NCI-H345 (cell line): ENCODE results near the gene COG3.
"Not testable (repeated sequence)": the region's sequence is repeated elsewhere in the genome, so short reads cannot be mapped to it uniquely, and the experiment has no call there.

Experiments used
- DNase-seq: peaks from one replicate; lab custom pipeline; 2025; lab: John Stamatoyannopoulos, UW

Gene COG3, protein sequence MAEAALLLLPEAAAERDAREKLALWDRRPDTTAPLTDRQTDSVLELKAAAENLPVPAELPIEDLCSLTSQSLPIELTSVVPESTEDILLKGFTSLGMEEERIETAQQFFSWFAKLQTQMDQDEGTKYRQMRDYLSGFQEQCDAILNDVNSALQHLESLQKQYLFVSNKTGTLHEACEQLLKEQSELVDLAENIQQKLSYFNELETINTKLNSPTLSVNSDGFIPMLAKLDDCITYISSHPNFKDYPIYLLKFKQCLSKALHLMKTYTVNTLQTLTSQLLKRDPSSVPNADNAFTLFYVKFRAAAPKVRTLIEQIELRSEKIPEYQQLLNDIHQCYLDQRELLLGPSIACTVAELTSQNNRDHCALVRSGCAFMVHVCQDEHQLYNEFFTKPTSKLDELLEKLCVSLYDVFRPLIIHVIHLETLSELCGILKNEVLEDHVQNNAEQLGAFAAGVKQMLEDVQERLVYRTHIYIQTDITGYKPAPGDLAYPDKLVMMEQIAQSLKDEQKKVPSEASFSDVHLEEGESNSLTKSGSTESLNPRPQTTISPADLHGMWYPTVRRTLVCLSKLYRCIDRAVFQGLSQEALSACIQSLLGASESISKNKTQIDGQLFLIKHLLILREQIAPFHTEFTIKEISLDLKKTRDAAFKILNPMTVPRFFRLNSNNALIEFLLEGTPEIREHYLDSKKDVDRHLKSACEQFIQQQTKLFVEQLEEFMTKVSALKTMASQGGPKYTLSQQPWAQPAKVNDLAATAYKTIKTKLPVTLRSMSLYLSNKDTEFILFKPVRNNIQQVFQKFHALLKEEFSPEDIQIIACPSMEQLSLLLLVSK

DNA sequence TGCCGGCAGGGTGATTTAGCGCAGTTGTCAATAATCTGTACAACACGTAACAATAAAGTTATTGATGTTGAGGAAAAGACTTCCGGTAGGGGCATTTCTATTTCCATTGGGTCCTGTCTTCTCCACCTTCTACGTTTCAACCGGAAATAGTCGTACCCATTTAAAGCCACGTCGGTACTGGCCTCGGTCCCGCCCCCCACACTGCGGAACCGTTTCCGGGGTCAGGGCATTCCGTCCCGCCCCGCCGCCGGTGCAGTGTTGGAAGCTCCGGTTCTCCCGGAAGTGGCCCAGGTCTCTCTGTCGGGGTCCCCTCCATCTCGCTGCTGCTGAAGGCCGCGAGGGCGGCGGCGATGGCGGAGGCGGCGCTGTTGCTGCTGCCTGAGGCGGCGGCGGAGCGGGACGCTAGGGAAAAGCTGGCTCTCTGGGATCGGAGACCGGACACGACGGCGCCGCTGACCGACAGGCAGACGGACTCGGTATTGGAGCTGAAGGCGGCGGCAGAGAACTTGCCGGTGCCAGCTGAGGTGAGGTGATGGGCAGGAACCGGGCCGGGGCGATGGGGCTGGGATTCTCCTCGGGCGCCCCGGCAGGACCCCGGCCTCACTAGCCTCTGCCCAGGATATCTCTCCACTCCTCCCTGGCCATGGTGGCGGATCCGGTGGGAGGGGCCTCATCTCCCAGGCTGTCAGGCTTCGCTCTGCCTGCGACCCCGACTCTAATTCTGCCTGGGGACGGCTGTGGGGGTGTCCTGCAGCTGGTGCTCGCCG, at the start of gene COG3:
TSS of gene COG3 (plus strand) at position 253 of the 767 bp plus-strand sequence. CDS start at position 351, 98 bp downstream.
- peak; percentile 96 for DNase-seq

GRCh38 chr13:45415112-45415511, 49.6 kb upstream of the COG3 start:
- DNase-seq: no peak

DNA sequence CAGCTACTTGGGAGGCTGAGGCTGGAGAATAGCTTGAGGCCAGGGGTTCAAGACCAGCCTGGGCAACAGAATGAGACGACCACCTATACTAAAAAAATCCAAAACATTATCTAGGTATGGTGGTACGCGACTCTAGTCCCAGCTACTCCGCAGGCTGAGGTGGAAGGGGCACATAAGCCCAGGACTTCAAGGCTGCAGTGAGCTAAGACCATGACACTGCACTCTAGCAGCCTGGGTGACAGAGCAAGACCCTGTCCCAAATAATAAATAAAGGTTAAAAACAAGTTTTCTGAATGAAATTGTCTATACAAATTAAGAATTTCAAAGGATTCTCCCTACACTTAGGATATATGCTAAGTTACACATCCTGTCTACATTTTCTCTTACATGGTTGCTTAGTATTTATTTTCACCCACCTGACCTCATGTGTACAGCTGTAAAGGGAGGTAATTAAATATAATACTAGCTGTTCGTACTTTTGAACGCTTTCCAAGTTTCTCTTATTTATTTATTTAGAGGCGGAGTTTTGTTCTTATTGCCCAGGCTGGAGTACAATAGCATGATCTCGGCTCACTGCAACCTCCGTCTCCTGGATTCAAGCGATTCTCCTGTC, 48.1 kb upstream of the COG3 start:
- peak; percentile 48 for DNase-seq

DNA sequence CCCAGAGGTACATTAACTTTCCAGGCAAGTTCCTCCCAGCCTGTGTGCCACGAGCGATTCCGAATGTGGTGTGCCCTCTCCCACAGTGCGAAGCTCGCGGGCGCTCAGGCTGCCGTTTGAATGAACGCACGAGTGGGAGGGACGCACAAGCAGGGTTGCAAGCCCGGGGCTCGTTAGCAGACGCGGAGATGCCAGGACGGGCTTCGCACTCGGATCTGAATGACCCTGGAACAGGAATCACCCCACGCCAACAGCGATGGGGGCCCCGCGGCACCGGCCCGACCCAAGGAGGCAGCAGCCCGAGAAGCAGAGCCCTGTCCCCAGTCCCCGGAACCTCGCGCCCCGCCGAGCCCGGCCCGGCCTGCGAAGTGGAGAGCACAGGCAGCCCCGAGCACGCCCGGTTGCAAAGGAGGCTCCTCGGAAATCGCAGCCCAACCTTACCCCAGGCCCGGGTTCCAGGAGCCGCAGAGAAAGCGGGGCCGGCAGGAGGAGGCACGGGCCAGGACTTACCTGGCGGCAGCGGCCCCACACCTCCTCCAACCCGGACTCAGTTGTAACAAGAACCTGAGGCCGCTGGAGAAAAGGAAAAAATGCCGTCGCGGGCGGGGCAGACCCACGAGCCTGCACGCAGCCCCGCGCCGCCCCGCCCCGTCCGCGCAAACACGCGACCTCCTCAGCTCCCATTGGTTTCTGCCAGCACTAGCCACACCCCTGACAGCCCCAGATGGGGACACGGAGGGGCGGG, 46.8 kb upstream of the COG3 start, which contains the start of gene SLC25A30:
TSS of gene SLC25A30 (minus strand) at position 584 of the 745 bp plus-strand sequence. CDS start 6,948 bp downstream, outside the sequence.
- DNase-seq: peak; percentile 92

DNA sequence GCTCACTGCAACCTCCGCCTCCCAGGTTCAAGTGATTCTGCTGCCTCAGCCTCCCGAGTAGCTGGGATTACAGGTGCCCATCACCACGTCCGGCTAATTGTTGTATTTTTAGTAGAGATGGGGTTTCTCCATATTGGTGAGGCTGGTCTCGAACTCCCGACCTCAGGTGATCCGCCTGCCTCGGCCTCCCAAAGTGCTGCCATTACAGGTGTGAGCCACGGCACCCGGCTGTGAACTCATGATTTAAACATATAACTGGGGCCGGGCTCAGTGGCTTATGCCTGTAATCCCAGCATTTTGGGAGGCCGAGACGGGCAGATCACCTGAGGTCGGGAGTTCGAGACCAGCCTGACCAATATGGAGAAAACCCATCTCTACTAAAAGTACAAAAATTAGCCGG, 45.4 kb upstream of the COG3 start:
- DNase-seq: not testable (repeated sequence)

- DNase-seq: no peak
Measured at GRCh38 chr13:45419945-45420344, 44.8 kb upstream of the COG3 start.

- DNase-seq: peak; percentile 15
Measured at GRCh38 chr13:45422731-45423292, 41.9 kb upstream of the COG3 start.

- not testable (repeated sequence) for DNase-seq
Measured at GRCh38 chr13:45426056-45426841, 38.5 kb upstream of the COG3 start.

- no peak for DNase-seq
Measured at GRCh38 chr13:45432737-45433380, 31.9 kb upstream of the COG3 start.

GRCh38 chr13:45433381-45433790, 31.4 kb upstream of the COG3 start:
- DNase-seq: no peak

DNA sequence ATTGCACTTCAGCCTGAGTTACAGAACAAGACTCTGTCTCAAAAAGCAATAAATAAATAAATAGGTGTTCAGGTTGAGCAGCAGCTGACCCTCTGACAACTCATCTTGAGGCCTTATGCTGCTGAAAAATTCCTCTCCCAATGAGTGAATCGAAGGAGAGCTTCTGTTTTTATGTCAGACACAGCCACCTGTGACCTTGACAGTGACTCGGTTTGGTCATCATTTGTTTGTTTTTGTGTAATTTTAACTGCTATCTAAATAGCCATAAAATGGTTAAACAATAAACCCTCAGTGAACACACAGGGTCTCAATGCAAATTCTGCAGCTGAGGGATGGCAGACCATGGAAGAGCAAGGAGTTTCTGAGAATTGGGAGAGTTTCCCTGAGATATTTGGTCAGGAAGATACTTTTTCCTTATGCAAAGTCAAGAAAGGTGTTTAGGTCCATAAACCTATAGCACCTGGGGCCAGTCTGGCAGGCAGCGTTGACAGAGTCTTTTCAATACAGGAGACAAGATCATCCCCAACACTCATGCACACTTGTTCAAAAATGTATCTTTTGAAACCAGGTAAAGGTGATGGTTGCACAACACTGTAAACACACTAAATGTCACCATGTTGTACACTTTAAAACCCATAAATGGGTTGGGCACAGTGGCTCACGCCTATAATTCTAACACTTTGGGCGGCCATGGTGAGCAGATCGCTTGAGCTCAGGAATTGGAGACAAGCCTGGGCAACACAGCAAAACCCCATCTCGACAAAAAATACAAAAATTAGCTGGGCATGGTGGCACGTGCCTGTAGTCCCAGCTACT, 30.0 kb upstream of the COG3 start:
- no peak for DNase-seq

DNA sequence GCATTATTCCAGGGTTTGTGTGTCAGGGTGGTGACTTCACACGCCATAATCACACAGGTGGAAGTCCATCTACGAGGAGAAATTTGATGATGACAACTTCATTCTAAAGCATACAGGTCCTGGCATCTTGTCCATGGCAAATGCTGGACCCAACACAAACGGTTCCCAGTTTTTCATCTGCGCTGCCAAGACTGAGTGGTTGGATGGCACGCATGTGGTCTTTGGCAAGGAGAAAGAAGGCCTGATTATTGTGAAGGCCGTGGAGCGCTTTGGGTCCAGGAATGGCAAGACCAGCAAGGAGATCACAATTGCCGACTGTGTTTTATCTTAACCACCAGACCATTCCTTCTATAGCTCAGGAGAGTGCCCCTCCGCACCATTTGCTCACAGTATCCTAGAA, 28.4 kb upstream of the COG3 start:
- DNase-seq: no peak

- no peak for DNase-seq
Measured at GRCh38 chr13:45436953-45437352, 27.8 kb upstream of the COG3 start.

DNA sequence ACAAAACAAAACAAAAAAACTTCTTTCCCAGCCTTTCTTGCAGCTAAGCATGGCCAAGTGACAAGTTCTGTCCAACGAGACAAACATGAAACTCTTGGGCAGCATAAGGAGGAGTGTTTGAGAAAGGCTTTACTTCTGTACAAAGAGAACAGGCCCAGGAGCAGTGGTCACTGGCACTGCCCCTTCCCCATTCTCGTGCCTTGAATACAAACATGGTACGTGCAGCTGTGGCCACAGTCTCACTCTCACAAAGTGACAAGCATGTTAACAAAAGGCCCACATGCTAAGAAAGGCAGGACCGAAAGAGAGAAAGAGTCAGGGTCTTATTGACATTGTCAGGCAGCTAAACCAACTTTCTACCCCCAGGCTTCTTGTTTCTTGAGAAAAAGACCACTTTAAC, 26.8 kb upstream of the COG3 start:
- DNase-seq: no peak

DNA sequence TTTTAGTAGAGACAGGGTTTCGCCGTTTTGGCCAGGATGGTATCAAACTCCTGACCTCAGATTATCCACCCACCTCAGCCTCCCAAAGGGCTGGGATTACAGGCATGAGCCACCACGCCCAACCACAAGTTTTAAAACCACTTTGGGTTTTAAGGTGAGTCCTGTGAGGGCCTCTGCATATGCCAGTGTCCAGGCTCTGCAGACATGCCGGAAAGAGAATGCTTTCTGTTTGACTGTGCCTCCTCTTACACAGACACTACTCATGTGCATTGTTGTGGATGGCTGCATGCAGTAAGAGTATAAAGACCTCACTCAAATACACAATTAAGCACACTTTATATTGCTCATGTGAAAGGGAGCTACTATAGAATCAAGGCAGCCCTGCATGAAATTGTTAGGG, 25.7 kb upstream of the COG3 start:
- no peak for DNase-seq

DNA sequence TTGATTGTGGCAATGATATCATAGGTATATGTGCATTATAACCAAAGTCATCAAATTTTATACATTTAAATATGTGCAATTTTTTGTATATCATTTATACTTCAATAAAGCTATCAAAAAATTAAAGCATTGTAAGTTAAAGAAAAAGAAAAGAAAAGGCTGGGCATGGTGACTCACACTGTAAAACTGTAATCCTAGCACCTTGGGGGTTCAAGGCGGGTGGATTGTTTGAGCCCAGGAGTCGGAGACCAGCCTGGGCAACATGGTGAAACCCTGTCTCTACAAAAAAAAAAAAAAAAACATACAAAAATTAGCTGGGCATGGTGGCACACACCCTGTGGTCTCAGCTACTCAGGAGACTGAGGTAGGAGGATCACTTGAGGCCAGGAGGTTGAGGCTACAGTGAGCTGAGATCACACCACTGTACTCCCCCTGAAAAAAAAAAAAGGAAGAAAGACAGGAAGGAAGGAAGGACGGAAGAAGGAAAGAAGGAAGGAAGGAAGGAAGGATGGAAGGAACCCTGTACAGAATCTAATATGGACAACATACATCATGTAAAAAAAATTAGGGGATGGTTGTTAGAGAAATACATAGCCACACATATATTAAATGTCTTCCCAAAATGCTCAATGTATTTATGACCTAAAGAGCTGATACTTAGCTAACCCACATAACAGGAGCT, 24.8 kb upstream of the COG3 start:
- DNase-seq: no peak

DNA sequence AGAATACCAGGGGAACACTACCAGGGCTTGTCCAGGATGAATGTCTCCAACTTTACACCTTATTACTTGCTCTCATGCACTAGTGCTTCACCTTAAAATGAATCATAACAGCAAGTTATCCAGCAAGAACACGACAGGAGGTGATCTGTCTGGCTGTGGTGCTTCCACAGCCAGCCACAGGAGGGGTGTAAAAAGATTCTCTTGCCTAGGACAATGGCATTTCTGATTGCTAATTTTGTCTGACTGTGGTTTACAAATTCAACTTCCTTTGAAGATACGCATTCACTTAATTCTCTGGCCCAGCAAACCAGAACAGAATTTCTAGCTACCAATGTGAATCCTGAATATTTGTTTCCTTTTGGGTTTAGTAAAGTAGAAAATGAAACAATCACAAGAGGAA, 23.1 kb upstream of the COG3 start:
- DNase-seq: no peak

GRCh38 chr13:45445053-45445452, 19.7 kb upstream of the COG3 start:
- no peak for DNase-seq
